ENCODE data around the gene ZNF20.

The ZNF20 gene

DNA sequence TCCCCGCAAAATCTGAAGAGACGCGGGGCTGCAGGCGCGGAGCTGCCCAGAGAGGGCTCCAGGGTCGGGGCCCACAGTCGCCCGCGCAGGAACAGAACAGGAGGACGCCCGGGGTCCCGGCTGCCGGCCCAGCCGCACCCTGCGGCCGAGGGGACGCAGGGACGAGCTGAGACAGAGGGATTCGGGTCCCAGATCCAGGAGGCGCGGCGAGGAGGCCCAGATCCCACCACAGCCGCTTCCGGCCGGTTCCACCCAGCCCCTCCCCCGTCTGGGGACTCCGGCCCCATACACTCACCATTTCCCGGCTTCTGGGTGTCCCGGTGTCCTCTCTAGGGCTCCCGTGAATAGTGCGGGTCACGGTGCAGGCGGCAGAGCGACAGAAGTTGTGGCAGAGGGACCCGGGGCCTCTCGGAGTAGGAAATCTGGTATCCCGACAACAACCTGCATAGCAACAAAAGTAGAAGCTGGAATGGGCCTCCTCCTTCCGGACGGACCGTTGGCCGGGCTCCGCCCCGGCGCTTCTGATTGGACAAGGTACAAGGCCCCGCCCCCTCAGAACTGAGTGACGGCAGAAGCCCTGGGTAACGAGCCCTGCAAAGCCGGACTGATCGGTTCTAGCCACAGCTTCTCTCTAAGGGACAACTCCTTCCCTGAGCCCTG, at the start of gene ZNF20:
Gene ZNF20, minus strand, starts transcription at position 466 of the 660 bp plus-strand sequence. Its CDS starts 168 bp downstream, at position 298.
- peak; percentile 98 for DNase-seq (ENCODE audit: low read depth, low spot score)

DNA sequence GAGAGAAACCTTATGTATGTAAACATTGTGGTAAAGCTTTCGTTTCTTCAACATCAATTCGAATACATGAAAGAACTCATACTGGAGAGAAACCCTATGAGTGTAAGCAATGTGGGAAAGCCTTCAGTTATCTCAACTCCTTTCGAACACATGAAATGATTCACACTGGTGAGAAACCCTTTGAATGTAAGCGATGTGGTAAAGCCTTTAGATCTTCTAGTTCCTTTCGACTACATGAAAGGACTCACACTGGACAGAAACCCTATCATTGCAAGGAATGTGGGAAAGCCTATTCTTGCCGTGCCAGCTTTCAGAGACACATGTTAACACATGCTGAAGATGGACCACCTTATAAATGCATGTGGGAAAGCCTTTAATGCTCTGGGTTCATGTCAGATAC, 47.5 kb upstream of the ZNF20 start:
- DNase-seq (ENCODE audit: low read depth, low spot score), result no peak

DNA sequence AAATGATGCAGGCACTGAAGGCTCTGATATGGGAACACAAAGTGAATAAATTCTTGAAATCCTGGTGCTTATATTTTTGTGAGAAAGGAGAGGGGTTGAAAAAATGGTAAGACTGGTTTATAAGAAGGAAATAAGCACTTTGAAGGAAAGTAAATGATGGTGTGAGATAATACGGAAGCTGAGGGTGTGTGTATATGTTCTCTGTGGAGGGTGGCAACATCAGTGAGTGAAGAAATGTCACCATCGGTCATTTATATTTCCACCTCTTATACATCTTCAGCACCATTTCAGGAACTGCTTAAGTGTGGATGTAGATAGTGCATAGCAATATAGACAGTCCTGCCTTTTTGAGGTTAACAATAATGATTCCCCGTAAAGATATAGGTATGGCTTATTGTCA, 40.2 kb upstream of the ZNF20 start:
- no peak for DNase-seq (ENCODE audit: low read depth, low spot score)

DNA sequence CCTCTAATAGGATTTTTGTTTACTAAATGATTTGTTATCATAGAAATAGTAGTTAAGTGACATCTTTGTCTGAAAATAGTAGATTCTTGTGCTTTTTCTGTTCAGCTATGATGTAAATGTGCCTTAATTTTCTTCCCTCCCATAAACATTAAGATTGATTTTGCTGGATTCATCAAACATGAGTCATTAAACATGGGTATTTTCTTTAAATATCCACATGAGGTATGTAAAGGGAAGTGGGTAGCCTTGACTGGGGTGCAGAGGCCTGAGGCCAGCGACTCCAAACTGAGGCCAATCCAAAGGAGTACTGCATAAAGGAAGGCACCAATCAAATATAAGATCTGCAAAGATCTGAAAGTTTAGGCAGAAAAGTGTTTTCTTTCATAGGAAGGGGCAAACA, 26.5 kb upstream of the ZNF20 start:
- no peak for DNase-seq (ENCODE audit: low read depth, low spot score)

DNA sequence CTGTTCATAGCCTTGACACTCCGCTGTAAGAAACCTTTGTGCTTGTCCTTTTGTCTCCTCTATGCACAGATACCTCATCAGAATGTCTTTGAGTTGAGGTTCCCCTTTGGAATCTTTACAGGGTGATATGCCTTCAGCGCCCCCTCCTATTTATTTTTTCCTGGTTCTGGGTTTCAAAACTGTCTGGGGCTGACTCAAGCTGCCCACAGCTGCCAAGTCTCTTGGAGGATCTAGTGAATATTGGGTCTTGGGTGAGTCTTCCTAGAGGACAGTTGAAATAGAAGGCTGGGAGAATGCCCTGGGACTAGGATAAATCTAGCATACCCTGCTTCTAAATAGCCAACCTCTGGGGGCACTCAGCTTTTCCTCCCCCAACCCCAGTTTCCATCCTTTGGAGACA, 23.7 kb upstream of the ZNF20 start:
- DNase-seq (ENCODE audit: low read depth, low spot score), result no peak

DNA sequence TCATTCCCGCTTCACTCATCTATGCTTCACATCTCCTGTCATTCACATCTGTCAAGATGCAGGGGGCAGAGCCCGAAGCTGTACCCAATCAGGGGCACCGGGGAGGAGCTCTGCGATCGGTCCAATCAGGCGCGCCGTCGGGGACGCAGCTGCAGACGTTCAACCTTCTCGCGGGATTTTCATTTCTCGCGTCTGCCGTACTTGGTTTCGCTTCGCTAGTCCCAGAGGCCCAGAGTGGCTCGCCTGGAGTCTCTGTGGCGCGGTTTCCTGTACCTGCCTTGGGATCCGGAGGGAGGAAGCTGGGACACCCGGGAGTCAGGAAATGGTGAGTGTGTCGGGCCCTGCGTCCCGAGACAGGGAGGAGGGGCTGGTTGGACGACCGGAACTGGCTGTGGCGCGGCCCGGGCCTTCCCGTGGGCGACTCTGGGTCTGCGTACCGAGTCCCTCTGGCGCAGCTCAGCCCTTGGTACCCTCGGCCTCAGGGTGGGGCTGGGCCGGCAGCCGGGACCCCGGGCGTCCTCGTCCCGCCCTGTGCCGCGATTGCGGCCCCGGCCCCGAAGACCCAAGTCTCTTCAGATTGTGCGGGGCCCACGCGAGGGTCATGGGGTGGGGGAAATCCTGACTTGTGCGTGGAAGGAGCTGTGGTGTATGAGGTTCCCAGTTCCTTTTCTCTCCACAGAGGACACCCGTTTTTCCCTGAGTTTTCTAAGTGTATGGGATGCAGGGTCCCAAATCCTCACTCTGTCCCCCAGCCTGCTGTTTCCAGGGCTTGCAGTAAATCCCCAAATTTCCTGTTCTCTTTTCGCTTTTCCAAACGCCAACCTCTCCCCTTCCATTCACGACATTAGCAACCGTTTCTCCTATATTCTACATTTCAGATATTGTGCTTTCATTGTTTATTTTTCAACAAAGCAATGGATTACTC, 23.0 kb upstream of the ZNF20 start, which contains the start of gene ZNF136:
Gene ZNF136, plus strand, starts transcription at position 215 of the 925 bp plus-strand sequence. Its CDS starts 108 bp downstream, at position 323.
- peak; percentile 95 for DNase-seq (ENCODE audit: low read depth, low spot score)

DNA sequence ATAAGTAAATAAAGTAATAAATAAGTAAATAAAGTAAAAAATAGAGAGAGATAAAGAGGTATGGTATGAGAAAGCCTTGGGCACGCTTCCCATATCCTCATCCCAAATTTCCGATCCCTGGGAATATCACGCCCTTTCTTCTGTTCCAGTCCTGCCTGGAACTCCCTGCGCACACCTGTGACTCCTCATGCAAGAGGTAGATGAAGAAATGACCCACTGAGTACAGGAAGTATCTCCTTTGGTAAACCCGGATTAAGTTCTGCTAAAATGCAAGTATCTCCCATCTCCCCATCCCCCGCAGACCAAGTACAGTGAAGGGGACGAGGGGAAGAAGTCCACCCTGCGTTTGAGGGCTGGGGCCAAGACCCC, 22.3 kb upstream of the ZNF20 start:
- DNase-seq (ENCODE audit: low read depth, low spot score), result no peak

DNA sequence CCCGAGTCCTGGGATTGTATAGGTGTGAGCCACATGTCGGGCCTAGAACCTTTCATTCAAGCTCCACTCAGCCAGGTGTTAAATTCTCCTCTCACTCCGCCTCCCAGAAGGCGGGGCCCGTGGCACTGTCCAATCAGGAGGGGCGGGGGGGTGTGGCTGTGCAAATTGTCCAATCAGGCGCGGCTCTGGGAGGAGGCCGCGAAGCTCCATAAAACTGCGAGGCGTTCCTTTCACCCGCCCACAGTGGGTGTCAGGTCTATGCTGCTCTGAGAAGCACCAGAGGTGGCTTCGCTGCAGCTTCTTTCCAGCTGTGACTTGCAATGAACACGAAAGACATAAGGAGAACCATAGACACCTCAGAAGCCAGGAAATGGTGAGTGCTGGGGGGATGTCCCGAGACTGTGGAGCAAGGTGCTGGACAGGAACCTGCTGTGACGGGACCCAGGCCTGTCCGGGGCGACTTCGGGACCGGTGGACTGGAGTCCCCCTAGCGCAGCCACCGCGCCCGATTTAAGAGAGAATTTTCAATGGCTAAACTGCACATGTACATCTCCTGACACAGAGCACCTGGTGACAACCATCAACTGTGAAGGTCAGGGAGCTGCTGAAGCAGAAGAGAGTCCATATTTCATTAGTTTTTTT, 19.7 kb upstream of the ZNF20 start:
- no peak for DNase-seq (ENCODE audit: low read depth, low spot score)

DNA sequence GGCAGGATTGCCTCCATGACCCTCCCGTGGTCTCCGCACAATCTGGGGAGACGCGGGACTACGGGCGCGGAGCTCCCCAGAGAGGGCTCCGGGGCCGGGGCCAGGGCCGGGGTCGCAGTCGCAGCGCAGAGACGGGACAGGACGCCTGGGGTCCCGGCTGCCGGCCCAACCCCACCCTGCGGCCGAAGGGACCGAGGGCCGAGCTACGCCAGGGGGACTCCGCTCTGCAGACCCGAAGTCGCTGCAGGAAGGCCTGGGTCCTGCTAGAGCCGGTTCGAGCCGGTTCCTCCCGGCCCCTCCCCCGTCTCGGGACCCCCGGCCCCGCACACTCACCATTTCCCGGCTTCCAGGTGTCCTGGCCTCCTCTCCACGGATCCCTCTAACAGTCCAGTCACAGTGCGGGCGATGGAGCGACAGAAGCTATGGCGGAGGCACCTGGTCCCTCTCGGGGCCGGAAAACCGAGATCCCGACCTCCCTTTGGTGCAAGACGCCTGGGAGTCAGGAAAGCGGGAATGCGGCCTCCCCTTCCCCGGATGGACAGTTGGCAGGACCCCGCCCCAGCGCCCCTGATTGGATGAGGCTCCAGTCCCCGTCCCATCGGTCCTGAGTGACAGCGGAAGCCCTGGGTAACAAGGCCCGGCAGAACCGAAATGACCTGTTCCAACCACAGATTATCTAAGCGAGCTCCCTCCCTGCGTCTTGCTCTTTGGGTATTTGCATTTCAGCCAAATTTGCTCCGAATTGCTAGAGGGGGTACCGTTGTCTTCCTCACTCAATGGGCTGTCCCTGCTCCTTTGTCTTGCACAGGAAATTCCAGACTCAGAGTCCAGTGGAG, 16.3 kb upstream of the ZNF20 start, which contains the start of gene ZNF625:
Gene ZNF625, minus strand, starts transcription at position 512 of the 836 bp plus-strand sequence. Its CDS starts 176 bp downstream, at position 336.
- DNase-seq (ENCODE audit: low read depth, low spot score), result peak; percentile 95

DNA sequence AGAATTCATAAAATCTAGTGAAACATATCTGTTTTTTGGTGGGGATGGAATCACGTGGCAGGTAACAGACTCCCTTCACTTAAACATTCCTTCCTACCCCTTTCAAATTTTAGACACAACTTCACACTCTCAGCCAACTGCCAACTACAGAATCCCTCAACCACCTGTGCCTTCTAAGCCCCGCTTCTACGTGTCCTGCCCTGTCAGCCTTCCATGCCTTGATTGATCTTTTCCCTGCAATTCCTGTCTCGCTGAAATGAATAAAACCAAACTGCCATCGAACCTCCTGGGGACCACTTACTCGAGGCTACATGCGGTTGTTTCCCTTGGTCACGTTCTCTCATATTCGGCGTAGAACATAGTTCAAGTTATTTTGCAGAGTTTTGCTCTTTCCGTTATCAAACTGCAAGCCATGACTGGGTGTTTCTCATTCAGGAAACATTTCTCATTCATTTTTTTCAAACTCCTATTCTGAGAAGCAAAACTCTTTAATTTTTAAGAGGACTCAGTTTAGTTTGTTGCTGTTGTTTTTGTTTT, 15.2 kb upstream of the ZNF20 start:
- peak; percentile 10 for DNase-seq (ENCODE audit: low read depth, low spot score)

DNA sequence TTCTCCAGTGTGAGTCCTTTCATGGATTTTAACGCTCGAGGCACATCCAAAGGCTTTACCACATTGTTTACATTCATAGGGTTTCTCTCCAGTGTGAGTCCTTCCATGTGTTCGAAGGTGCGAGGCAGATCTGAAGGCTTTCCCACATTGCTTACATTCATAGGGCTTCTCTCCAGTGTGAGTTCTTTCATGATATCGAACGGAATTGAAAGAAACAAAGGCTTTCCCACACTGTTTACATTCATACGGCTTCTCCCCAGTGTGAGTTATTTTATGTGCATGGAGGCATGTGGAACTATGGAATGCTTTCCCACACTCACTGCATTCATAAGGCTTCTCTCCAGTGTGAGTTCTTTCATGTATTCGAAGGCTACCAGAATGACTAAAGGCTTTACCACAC, 5.2 kb upstream of the ZNF20 start:
- DNase-seq (ENCODE audit: low read depth, low spot score), result no peak

DNA sequence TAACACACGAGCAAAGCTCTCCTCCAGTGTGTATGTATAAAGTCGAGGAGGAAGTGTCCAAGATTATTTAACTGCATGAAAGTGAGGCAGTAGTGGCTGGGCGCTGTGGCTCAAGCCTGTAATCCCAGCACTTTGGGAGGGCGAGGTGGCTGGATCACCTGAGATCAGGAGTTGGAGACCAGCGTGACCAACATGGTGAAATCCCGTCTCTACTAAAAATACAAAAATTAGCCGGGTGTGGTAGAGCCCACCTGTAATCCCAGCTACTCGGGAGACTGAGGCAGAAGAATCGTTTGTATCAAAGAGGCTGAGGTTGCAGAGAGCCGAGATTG, 1.2 kb upstream of the ZNF20 start:
- no peak for DNase-seq (ENCODE audit: low read depth, low spot score)

DNA sequence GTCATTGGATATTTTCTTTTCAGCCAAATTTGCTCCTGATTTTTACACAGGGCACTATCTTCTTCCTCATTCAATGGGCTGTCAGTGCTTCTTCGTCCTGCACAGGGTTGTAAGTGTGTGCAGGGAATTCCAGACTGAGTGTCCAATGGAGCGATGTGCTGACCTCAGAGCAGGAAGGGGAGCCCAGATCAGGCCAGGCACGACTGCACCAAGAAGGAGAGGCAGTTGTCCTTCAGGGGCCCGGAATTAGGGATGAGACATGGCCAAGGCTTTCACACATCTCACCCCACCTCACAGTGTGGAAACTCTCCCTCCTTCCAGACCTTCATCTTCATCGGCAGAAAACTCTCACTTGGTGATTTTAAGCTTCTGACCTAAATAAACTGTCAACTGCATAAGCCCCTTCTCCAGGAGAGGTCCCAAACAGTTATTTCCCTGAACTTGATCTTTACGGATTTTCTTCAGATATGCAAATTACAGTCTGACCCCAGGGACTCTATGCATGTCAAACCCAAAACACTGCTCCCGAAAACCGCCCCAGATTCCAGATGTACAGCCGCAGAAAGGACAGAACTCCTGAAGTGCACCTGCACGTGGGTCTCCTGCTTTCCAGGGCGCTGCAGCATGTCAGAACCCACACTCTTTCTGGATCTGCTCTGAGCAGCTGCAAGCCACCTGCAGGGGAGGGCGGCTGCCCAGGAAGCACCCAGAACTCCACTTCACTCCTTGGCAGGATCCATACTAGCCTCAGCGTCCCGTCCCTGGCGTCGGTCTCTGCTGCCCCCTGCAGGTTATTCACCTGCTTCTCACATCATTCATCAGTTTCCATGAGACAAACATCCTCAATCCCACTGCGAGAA, 625 bp upstream of the ZNF20 start:
- DNase-seq (ENCODE audit: low read depth, low spot score), result peak; percentile 89

DNA sequence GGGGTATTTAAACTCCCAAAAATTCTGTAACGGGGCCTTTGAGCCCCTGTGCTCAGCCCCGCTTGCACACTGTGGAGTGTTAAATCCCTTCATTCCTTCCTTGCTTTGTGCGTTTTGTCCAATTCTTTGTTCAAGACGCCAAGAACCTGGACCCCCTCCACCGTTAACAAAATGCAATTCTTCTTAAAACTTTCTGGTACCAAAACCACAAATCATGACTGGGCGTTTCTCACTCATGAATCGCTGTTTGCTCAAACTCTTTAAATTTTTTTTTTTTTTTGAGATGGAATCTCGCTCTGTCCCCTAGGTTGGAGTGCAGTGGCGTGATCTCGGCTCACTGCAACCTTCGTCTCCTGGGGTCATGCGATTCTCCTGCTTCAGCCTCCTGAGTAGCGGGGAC, 881 bp downstream of the ZNF20 start:
- no peak for DNase-seq (ENCODE audit: low read depth, low spot score)

DNA sequence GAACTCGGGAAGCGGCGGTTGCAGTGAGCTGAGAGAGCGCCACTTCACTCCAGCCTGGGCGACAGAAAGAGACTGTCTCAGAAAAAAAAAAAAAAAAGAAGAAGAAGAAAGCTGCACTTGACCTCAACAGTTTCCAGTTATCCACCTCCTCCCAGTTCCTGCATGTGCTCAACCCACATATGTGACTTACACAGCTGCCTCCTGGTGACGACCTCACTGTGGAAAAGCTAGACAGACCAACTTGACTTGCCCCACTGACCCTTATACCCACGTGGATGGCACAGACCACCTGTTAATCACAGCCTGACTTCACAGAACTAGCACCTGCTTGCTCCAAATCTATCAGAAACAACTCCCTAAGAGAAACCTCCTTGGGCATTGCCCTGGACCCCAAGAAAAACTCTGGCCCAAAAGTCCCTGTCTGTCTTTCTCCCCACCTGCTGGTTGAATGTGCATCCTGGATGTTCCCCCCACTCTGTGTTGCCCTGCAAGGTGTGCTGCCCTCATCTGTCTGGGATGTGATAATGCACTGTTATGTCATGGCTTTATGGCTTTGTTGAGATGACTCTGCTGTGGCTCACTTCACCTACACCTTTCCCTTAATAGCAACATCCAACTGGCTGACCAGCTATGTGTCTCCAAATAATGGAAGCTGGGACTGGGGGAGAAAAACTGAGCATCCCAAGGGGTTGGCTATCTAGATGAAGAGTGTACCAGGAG, 2.8 kb downstream of the ZNF20 start:
- DNase-seq (ENCODE audit: low read depth, low spot score), result no peak

DNA sequence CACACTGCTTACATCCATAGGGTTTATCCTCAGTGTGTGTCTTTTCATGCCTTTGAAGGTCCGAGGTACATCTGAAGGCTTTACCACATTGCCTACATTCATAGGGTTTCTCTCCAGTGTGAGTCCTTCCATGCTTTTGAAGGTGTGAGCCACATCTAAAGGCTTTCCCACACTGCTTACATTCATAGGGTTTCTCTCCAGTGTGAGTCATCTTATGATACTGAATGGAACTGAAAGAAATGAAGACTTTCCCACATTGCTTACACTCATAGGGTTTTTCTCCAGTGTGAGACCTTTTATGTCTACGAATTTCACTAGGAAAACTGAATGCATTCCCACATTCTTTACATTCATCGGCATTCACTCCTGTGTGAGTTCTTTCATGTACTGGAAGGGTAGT, 7.1 kb downstream of the ZNF20 start:
- DNase-seq (ENCODE audit: low read depth, low spot score), result no peak

DNA sequence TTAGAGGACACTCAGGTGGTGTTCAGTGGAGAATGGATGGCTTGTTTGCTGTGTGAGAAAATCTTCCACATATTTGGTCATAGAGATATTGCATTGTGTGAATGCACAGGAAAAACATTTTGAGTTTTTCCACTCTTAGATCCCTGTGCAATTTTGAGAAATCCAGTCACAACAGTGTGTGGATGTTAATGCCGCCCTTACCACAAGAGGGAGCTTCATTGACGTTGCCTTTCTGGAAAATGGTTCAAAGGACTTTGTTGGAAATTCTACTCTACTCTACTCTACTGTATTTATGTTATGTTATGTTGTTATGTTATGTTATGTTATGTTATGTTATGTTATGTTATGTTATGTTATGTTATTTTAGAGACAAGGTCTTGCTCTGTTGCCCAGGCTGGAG, 13.4 kb downstream of the ZNF20 start:
- no peak for DNase-seq (ENCODE audit: low read depth, low spot score)

DNA sequence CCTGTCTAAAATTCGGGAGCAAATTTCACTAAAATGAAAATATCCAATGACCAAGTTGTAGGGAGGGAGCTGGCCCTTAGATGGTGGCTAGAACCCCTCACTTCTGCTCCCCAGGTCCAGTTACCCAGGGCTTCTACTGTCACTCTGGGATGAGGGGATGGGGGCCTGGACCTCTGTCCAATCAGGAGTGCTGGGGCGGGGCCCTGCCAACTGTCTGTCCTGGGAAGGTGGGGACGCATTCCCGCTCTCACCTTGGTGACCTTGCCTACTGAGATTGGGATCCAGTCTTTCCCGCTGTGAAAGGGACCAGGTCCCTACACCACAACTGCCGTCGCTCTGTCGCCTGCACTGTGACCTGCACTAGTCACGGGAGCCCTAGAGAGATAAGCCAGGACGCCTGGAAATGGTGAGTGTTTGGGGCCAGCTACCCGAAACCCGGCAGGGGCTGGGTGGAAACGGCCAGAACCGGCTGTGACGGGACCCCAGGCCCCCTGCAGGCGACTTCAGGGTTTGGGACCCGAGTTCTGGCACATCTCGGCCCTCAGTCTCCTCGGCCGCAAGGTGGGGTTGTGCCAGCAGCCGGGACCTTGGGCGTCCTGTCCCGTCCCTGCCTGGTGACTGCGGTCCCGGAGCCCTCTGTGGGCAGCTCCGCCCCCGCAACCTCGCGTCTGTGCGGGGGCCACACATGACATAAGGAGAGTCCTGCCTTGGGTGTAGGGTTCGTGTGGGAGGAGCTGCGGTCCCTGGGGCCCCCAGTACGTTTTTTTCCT, 22.8 kb downstream of the ZNF20 start:
- no peak for DNase-seq (ENCODE audit: low read depth, low spot score)

DNA sequence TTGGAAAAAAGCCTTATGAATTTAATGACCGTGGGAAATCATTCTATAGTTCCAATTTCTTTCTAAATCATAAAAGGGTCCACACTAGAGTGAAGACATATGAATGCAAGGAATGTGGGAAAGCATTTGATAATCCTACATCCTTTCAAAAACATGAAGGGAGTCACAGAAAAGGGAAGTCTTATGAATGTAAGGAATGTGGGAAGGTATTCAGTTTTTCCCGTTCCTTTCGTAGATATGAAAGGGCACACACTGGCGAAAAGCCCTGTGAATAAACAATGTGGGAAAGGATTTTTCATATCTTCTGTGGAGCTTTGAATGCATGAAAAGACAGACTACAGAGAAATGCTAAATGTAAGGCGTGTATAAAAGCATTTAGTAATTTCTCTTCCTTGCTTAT, 27.0 kb downstream of the ZNF20 start:
- DNase-seq (ENCODE audit: low read depth, low spot score), result no peak

All from ELF-1 (cell line).